Thoracic aorta (tissue), 2 donors: Measurements from ENCODE around the gene NHS. TPM values are rescaled to one million over a fixed set of nuclear protein-coding genes. Genes with fewer than 3 reads are reported as not detected.

ENCODE experiments used
- ATAC-seq: fragments of 150-250 bp; one replicate; pipeline ENCODE4 v1.8.0; 2017; ENCODE audit warnings: low read depth; ENCODE audit not compliant: insufficient number of reproducible peaks, low FRiP score
- DNase-seq: peaks from one replicate; pipeline ENCODE4 v3.0.0-alpha.2; 2020; ENCODE audit warnings: low spot score
- H3K27ac ChIP-seq, 2 donors: fragments of 200-600 bp; sonication (generic); 1 replicate in 1 of 2; 2 replicates in 1 of 2; pipeline ENCODE4 v1.5.1; 2016; ENCODE audit warnings: mild to moderate bottlenecking in 2 of 2, moderate library complexity in 2 of 2
- H3K27me3 ChIP-seq: fragments of 200-600 bp; sonication (generic); replicated peaks from 2 replicates; pipeline ENCODE4 v1.6.0; 2016; ENCODE audit warnings: mild to moderate bottlenecking; ENCODE audit not compliant: insufficient read depth
- H3K36me3 ChIP-seq: fragments of 200-600 bp; sonication (generic); one replicate; pipeline ENCODE4 v1.5.1; 2016
- H3K4me1 ChIP-seq, 2 donors: fragments of 200-600 bp; sonication (generic); 1 replicate in 1 of 2; 2 replicates in 1 of 2; pipeline versions ENCODE4 v1.5.1 to v1.6.0; 2016; ENCODE audit warnings: low read depth in 2 of 2, mild to moderate bottlenecking in 1 of 2; ENCODE audit not compliant: control insufficient read depth in 1 of 2
- H3K4me3 ChIP-seq: fragments of 200-600 bp; sonication (generic); 2 replicates; pipeline ENCODE4 v1.5.1; 2016; ENCODE audit warnings: mild to moderate bottlenecking
- H3K9me3 ChIP-seq: fragments of 200-600 bp; sonication (generic); 2 replicates; pipeline ENCODE4 v1.5.1; 2016
- CTCF ChIP-seq: fragments of 200-600 bp; sonication (generic); IDR thresholded peaks from one replicate; pipeline ENCODE4 v1.5.1; 2019; ENCODE audit warnings: antibody characterized with exemption
- total RNA-seq, 2 donors: library from RNA; depleted of rRNA; stranded (reverse); fragments of >200 nt; gene quantifications; one replicate each; pipeline versions ENCODE4 v1.1.0 to v1.2.3, GENCODE V29; 2016

NHS gene
- total RNA-seq, 2 donors from 2014 or later: 23.3 to 29.6 TPM

GRCh38 chrX:17411205-17411604, 36.2 kb downstream of the NHS start:
- no peak overlapping the region for H3K4me3 ChIP-seq
- no peak for DNase-seq
- H3K27ac ChIP-seq: no peak overlapping the region
- ATAC-seq: no peak
- H3K9me3 ChIP-seq: no peaks in the 10 kb centered on the region
- peaks cover 3 to 31% of the 10 kb centered on the region in 2 donors for H3K4me1 ChIP-seq
- no peaks in the 10 kb centered on the region for H3K36me3 ChIP-seq
- H3K27me3 ChIP-seq: no peaks in the 10 kb centered on the region
- TF ChIP-seq CTCF: no peak

GRCh38 chrX:17412692-17413091, 37.7 kb downstream of the NHS start:
- H3K36me3 ChIP-seq: no peaks in the 10 kb centered on the region
- H3K27me3 ChIP-seq: no peaks in the 10 kb centered on the region
- peaks cover 6 to 37% of the 10 kb centered on the region in 2 donors for H3K4me1 ChIP-seq
- DNase-seq: no peak
- no peak for ATAC-seq
- no peak overlapping the region for H3K27ac ChIP-seq
- TF ChIP-seq CTCF: no peak
- H3K9me3 ChIP-seq: no peaks in the 10 kb centered on the region
- no peak overlapping the region for H3K4me3 ChIP-seq

- no peaks in the 10 kb centered on the region for H3K9me3 ChIP-seq
- H3K27me3 ChIP-seq: no peaks in the 10 kb centered on the region
- DNase-seq: no peak
- TF ChIP-seq CTCF: no peak
- peaks cover 6 to 37% of the 10 kb centered on the region in 2 donors for H3K4me1 ChIP-seq
- H3K27ac ChIP-seq: no peak overlapping the region
- no peak overlapping the region for H3K4me3 ChIP-seq
- no peaks in the 10 kb centered on the region for H3K36me3 ChIP-seq
- no peak for ATAC-seq
Measured at GRCh38 chrX:17413228-17413627, 38.2 kb downstream of the NHS start.

- Histone ChIP-seq H3K27me3 (no peaks in the 10 kb centered on the region), H3K4me1 (peaks cover 6 to 37% of the 10 kb centered on the region in 2 donors), H3K9me3 (no peaks in the 10 kb centered on the region), H3K4me3 (peak overlapping the region; percentile 41), H3K36me3 (no peaks in the 10 kb centered on the region), H3K27ac (peak overlapping the region in 1 of 2 donors; percentile 61)
- TF ChIP-seq CTCF: no peak
- no peak for ATAC-seq
- DNase-seq: no peak
Measured at GRCh38 chrX:17414027-17414658, 39.1 kb downstream of the NHS start.

- no peaks in the 10 kb centered on the region for H3K36me3 ChIP-seq
- H3K4me1 ChIP-seq: peaks cover 6 to 37% of the 10 kb centered on the region in 2 donors
- TF ChIP-seq CTCF: no peak
- DNase-seq: no peak
- no peaks in the 10 kb centered on the region for H3K27me3 ChIP-seq
- no peak for ATAC-seq
- H3K4me3 ChIP-seq: peak overlapping the region; percentile 41
- H3K27ac ChIP-seq: peak overlapping the region in 1 of 2 donors; percentile 61
- no peaks in the 10 kb centered on the region for H3K9me3 ChIP-seq
Measured at GRCh38 chrX:17414839-17415238, 39.8 kb downstream of the NHS start.
